Globus pallidus (tissue), 1 donor: Measurements from ENCODE around the gene CDCA3.

ENCODE experiments used
- DNase-seq: peaks from one replicate; pipeline ENCODE4 v3.0.0-alpha.2; 2015; ENCODE audit warnings: low spot score

The CDCA3 gene

GRCh38 chr12:6831450-6831995 is 19.6 kb downstream of the CDCA3 start:
- DNase-seq, result no peak

- no peak for DNase-seq
Observed at GRCh38 chr12:6830999-6831398, 20.1 kb downstream of the CDCA3 start.

- DNase-seq, result no peak
Observed at GRCh38 chr12:6830286-6830890, 20.7 kb downstream of the CDCA3 start.

GRCh38 chr12:6829536-6830220 is 21.4 kb downstream of the CDCA3 start:
- no peak for DNase-seq

- DNase-seq, result no peak
Observed at GRCh38 chr12:6828781-6829535, 22.1 kb downstream of the CDCA3 start.

GRCh38 chr12:6827982-6828780 is 22.9 kb downstream of the CDCA3 start, which contains the start of gene P3H3:
Gene P3H3 (plus strand): TSS chr12:6828407. CDS start chr12:6828441, 34 bp downstream.
- DNase-seq, result no peak

GRCh38 chr12:6827437-6827911 is 23.6 kb downstream of the CDCA3 start:
- peak; percentile 60 for DNase-seq

GRCh38 chr12:6826734-6827436 is 24.2 kb downstream of the CDCA3 start:
- DNase-seq, result no peak

GRCh38 chr12:6826125-6826733 is 24.9 kb downstream of the CDCA3 start:
- no peak for DNase-seq

- DNase-seq, result peak; percentile 77
Observed at GRCh38 chr12:6825398-6826124, 25.5 kb downstream of the CDCA3 start.

- DNase-seq, result no peak
Observed at GRCh38 chr12:6824901-6825381, 26.1 kb downstream of the CDCA3 start.

- no peak for DNase-seq
Observed at GRCh38 chr12:6824085-6824775, 26.9 kb downstream of the CDCA3 start.

GRCh38 chr12:6823182-6824084 is 27.7 kb downstream of the CDCA3 start:
- no peak for DNase-seq

GRCh38 chr12:6822426-6823135 is 28.5 kb downstream of the CDCA3 start:
- no peak for DNase-seq

GRCh38 chr12:6821591-6822425 is 29.3 kb downstream of the CDCA3 start, which contains the start of gene GPR162:
Gene GPR162 (plus strand): TSS chr12:6821821. CDS start chr12:6823899, 2,078 bp downstream.
- DNase-seq, result no peak

- no peak for DNase-seq
Observed at GRCh38 chr12:6820166-6820565, 30.9 kb downstream of the CDCA3 start.
